ENCODE results near the gene SYNE1. TPM values are rescaled to one million over a fixed set of nuclear protein-coding genes. Genes with fewer than 3 reads are reported as not detected.
"Not testable (repeated sequence)": the region's sequence is repeated elsewhere in the genome, so short reads cannot be mapped to it uniquely, and the experiment has no call there.

SYNE1 gene, protein sequence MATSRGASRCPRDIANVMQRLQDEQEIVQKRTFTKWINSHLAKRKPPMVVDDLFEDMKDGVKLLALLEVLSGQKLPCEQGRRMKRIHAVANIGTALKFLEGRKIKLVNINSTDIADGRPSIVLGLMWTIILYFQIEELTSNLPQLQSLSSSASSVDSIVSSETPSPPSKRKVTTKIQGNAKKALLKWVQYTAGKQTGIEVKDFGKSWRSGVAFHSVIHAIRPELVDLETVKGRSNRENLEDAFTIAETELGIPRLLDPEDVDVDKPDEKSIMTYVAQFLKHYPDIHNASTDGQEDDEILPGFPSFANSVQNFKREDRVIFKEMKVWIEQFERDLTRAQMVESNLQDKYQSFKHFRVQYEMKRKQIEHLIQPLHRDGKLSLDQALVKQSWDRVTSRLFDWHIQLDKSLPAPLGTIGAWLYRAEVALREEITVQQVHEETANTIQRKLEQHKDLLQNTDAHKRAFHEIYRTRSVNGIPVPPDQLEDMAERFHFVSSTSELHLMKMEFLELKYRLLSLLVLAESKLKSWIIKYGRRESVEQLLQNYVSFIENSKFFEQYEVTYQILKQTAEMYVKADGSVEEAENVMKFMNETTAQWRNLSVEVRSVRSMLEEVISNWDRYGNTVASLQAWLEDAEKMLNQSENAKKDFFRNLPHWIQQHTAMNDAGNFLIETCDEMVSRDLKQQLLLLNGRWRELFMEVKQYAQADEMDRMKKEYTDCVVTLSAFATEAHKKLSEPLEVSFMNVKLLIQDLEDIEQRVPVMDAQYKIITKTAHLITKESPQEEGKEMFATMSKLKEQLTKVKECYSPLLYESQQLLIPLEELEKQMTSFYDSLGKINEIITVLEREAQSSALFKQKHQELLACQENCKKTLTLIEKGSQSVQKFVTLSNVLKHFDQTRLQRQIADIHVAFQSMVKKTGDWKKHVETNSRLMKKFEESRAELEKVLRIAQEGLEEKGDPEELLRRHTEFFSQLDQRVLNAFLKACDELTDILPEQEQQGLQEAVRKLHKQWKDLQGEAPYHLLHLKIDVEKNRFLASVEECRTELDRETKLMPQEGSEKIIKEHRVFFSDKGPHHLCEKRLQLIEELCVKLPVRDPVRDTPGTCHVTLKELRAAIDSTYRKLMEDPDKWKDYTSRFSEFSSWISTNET (N-terminal part only)
- total RNA-seq: 39.1 and 195 TPM in 2 replicates

DNA sequence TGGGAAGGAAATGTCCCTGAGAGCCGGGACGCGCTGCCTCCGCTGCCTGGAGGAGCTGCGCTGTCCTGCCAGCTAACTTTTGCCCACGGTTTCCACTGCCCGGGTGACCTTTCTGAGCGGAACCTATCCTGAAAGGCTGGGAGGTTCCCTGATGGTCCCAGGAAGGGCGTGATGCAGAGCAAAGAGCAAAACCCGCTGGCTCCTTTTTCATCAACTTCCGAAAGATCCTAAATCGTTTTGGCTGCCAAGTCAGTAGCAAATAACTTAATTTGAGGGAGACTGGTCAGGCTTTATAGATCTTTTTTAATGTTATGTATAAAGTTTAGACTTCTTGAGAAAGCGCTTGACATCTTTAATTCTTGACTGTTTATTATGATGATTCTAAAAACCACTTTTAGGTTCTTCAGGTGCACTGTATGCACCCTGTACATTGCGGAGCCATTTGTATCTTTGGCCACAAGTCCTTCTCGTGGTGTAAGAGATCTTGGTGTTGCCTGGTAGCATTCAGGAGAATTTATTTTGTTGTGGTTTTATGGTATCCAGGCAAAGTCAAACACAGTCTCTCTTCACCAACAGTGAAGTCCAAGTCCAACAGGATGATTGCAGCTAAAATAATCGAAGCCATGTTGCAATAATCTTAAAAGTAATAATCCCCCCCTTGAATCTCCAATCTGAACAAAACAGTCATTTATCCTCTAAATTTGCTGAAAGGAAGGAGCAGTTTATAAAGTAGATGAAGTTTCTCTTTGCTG, at the start of gene SYNE1:
Gene SYNE1, minus strand, starts transcription at position 67 of the 752 bp plus-strand sequence. CDS start 9,031 bp downstream, outside the sequence.
- DNase-seq (ENCODE audit: low read depth): peak; percentile 21

DNA sequence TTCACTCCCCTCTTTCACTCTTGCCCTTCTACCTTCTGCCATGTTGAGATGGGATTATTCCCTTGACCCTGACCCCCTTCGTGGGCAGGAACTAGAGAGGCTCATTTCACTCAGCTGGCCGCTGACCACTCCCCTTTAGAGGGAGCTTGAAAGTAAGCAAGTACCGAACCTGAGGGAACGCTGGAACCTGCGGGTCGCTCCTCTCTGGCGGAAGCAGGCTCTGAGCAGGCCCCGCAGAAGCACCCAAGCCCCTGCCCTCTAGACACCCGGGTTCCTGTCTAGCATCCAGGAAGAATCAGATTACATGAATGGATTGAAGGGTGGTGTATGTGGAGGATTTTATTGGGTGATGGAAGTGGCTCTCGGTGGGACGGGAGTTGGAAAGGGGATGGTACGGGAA, 48.7 kb upstream of the SYNE1 start:
- DNase-seq (ENCODE audit: low read depth): no peak

DNA sequence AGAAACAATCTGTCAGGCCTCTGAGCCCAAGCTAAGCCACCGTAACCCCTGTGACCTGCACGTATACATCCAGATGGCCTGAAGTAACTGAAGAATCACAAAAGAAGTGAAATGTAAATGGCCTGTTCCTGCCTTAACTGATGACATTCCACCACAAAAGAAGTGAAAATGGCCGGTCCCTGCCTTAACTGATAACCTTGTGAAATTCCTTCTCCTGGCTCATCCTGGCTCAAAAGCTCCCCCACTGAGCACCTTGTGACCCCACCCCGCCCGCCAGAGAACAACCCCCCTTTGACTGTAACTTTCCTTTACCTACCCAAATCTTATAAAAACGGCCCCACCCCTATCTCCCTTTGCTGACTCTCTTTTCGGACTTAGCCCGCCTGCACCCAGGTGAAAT, 45.8 kb upstream of the SYNE1 start:
- not testable (repeated sequence) for DNase-seq (ENCODE audit: low read depth)

DNA sequence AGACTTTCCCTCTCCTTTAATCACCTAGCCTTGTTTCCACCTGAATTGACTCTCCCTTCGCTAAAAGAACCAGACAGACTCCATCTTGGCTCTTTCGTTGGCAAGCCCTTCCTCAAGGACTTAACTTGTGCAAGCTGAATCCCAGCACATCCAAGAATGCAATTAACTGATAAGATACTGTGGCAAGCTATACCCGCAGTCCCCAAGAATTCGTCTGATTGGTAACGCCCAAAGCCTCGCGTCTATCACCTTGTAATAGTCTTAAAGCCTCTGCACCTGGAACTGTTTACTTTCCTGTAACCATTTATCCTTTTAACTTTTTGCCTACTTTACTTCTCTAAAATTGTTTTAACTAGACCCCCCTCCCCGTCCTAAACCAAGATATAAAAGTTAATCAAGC, 45.0 kb upstream of the SYNE1 start:
- DNase-seq (ENCODE audit: low read depth): no peak

DNA sequence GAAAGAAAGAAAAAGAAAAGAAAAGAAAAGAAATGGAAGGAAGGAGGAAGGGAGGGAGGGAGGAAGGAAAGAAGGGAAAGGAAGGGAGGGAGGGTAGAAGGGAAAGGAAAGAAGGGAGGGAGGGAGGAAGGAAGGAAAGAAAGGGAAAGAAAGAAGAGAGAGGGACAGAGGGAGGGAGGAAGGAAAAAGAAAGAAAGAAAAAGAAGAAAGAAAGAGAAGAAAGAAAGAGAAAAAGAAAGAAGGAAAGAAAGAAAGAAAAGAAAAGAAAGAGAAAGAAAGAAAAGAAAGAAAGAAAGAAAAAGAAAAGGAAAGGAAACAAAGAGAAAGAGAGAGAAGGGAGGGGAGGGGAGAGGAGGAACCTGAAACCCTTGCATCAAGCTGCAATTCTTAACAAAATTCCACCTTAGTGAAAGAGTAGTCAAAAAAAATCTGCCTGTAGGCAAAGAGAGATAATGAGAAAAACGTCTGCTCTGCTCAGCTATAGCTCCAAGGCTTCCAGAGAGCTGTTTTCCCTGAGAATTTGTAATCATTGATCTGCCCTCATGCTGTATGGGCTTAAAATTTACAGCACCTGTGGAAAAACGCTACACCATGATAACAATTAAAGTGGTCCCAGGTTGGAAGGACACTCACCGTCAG, 43.8 kb upstream of the SYNE1 start:
- no peak for DNase-seq (ENCODE audit: low read depth)

DNA sequence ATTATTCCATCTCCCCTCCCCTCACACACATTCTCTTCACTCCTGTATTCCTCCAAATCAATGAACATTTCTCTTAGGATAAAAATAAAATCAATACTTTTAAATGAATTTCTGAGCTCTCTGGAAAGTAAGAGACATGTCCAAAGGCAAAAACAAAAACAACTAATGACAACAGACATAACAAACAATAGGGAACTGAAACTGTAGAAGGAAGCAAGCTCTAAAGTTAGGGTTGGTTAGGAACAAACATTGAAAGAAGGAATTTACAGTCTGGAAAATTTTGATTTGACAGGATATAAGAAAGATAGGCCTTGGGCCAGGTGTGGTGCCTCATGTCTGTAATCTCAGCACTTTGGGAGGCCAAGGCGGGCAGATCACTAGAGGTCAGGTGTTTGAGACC, 43.0 kb upstream of the SYNE1 start:
- no peak for DNase-seq (ENCODE audit: low read depth)

DNA sequence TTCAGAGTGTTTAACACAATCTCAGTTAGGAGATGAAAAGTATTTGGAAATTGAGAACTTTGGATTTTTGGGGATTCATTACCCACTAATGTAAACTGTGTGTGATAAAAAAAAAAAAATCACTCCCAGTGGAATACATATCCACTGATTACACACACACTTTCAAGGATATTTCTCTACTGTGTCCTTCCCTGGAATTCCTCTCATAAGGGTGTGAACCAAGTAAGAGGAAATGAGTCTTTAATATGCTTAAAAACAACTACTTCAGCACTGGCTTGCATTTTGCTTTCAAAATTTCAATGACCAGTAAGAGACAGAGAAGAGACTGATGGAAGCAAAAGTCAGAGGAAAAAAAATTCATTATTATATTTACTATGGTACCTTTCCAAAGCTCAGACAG, 36.1 kb upstream of the SYNE1 start:
- no peak for DNase-seq (ENCODE audit: low read depth)

DNA sequence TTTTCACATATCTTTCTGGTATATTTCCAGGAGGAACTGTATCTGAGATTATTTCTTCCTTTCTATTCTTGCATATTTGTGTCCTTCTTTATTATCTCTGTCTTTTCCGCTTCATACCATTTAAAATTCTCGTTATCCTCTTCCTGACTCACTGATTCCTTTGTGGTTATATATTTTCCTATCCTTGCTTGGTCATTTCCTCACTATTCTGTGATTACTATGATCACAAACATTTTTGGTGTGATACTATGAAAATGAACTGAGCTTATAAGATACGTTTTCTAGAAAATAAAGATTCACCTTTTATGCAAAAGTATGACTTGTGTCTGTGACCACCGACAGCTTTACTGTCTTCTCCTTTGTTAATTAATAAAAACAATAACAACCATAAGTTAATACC, 34.0 kb upstream of the SYNE1 start:
- no peak for DNase-seq (ENCODE audit: low read depth)

DNA sequence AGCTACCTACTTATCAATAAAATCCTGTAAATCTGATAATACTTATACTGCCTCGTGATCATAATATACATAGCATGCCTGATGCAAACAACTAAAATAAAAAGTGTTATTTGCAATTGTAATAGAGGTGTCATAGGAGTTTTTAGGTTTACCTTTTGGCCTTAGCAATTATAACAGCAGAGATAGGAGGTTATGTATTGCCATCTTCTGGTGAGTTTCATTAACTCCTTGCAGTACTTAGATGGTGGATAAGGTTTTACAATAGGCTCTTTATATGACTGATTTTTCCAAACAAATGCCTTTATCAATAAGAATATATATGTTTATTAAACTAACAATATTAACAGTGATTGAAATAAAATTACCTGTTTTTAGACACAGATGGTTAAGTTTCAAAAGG, 32.7 kb upstream of the SYNE1 start:
- DNase-seq (ENCODE audit: low read depth): peak; percentile 57

DNA sequence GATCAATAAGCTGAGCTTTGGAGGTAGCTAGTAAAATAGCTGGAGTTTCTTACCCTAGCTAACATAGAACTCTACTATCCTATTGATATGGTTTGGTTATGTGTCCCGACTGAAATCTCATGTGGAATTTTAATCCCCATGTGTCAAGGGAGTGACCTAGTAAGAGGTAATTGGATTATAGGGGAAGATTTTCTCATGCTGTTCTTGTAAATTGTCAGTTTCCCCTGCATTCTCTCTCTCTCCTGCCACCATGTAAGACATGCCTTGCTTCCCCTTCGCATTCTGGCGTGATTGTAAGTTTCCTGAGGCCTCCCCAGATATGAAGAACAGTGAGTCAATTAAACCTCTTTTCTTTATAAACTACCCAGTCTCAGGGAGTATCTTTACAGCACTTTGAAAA, 24.6 kb upstream of the SYNE1 start:
- no peak for DNase-seq (ENCODE audit: low read depth)

DNA sequence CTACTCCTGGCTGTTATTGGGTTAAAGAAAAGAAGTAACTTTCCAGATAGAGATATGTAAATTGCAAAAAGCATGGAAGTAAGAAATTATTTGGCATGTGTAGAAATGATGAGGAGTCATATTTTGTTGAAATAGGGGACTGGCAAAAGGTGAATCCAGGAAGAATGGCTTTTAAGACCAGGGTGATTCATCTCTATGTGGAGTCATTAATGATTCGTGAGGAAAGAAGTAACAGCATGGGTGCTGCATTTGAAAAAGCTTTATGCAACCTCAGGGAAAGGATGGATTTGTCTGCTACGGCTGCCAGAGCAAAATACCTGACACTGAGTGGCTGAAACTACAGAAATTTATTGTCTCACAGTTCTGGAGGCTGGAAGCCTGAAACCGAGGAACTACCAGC, 14.8 kb upstream of the SYNE1 start:
- peak; percentile 70 for DNase-seq (ENCODE audit: low read depth)

DNA sequence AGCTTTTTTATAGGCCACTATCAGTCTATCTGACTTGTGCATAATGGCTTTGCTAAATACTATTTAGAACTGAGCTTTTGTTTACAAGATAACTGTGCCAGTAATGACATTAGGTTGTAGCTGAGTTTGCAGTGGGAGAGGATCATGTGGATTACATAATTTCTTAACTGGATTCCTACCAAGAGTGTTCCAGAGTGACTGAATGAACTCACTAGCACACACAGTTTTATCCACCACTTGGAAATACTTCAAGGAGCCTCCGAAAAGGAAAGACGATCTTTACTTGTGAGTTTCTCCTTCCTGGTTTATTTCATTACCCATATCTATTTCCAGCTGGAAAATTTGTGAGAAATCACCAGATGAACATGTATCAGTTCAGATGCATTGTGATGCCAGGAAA, 10.9 kb upstream of the SYNE1 start:
- DNase-seq (ENCODE audit: low read depth): no peak

DNA sequence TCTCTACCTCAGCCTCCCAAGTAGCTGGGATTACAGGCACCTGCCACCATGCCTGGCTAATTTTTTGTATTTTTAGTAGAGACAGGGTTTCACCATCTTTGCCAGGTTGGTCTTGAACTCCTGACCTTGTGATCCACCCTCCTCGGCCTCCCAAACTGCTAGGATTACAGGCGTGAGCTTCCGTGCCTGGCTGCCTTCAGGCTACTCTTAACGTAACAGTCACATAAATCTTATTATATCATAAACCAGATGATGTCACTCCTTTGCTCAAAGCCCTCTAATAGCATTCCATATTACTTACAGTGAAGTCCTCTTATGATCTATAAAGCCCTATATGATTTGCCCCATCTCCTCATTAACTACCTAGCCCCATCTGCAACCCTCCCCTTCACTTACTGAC, 9.6 kb upstream of the SYNE1 start:
- DNase-seq (ENCODE audit: low read depth): not testable (repeated sequence)

DNA sequence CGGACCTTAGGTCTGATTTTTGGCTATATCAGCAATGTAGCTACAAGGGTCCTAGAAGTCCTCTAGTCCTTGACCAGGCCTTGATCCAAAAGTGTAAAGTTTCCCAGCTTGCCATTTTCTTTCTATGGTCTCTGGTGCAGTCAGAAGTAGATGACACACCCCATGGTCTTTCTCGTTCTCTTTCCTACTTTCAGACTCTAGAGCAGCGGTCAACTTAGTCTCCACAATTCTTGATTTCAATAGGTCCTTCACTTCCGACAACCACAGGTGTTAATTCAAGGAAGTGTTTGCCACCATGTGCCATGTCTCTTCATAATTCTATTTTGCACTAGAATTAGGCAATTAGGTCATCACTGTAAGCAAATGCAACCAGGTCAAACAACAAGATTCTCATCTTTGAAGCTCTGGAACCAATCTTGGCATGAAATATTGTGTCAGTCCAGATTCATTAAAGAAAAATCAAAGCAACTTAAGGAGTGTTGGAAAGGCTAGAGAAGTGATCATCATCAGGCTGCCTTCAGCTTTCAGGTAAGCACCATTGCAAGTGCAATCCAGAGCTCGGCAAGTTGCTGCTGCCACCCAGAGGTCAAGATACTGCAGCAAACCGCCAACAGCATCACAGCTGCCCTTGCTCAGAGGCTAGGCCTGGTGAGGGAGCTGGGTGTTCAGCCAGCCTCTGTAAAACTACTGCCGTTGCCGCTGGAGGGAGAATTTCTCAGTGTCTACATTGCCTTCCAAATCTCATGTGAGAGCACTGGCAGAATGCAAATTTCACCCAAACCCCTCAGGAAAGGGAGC, 5.6 kb upstream of the SYNE1 start:
- DNase-seq (ENCODE audit: low read depth): peak; percentile 64

DNA sequence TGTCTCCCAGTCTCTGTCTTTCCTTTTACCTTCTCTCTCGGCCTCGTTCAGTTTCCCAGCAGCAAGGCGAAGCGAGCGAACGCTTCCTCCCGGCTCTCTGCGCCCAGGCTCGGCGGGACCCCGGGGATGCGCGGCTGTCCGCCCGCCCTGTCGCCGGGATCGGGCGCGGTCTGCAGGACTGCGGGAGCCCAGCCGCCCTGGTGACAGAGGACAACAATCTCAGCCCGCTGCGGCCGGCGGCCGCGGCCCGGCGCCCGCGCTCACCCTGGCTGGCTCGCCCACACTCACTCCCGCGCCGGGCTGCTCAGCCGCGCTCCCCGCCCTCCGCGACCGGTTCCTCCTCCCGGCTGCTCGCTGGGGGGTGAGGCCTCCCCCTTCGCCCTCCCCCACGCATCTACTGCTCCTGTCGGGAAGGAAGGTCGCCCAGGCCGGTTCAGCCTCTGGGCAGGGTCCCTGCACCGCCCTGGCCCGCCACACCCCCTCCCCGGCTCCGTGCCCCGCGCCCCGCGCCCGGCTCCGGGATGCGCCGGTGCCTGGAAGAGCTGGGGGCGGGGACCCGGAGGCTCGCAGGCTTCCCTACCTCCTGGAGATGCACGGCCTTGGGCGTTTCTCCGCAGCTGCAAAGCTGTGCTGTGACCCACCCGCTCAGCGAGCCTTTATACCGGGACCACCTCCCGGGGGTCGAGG, 410 bp downstream of the SYNE1 start:
- DNase-seq (ENCODE audit: low read depth): no peak

DNA sequence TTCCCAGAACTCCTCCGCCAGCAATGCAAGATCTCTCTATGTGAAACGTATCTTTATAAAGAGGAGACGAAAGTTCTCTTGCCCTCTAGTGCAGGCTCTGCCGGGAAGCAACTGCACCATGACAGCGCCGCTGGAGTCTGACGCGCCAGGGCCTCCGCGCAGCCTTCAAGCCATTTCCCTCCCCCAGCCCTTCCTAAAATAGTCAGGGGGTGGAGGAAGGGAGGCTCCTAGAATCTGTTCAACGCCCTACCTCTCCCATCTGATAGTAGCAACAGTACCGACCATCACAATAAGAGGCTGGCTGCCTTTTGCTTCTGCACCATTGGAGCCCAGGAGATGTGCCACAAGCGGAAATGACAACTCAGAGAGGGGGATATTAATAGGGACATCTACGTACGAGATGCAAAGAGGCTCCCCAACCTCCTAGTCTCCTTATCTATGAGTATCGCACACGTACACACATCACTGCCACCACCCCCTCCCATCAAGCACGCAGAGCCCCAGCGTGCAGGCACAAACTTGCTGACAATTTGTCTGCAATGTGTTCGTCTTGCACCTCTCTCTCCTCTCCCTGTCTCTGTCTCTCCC, 1.0 kb downstream of the SYNE1 start:
- no peak for DNase-seq (ENCODE audit: low read depth)

DNA sequence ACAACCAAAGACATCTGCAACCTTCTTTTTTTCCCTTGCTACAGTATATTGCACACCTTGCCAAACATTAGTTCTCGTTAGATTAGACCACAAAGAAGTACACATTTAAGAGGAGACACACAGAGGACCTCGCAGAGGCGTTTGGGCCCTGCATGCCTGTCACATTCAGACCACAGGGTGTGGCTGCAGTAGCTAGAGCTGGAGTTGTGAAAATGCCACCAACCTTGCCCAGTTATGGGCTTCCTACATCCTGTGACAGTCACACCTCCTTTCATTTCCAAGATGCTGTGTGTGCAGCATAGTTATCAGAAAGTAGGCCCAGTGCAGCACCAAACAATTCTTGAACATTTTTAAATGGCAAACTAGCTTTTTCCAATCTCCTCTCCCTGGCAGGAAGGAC, 2.4 kb downstream of the SYNE1 start:
- no peak for DNase-seq (ENCODE audit: low read depth)

DNA sequence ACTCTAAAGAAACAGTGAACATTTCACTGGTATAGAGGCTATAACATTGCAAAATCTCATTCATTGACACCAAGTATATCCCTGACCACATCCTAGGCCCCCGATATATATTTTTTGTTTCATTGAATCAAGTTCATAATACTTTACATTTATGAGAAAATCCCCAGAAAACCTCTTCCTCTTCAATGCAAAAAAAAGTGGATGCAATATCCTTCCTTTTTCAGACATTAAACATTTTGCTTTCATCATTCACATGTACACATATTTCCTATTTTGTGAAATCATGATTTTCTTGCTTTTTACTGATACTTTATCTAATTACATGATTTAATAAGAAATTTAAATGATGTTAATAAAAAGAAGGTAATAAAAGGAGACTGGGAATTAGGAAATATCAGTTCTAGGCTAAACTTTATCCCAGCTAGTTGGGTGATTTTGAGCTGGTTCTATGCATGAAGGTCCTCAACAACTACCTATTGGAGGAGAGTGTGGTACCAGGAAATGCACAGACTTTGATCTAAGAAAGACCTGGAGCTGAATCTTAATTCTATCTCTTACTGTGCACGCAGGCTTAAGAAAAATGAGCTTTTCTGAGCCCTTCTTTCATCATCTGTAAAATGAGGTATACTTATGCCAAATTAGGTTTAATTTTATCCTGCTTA, 4.9 kb downstream of the SYNE1 start:
- DNase-seq (ENCODE audit: low read depth): no peak

DNA sequence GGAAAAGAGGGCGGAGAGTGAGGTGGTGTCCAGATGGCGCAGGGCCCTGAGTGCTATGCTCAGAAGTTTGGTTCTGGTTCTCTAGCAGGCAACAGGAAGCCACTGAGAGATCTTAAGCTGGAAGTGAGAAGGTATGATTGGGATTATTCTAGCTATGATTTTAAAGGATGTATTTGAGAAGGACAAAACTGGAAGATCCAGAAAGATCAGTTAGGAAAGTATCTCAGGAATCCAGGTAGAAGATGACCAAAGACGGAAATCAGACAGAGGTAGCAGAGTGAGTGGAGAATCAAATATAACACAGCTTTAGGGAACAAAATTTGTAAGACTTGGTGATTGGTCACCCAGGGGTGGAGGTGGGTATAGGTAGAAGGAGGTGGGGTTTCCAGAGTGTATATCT, 5.8 kb downstream of the SYNE1 start:
- no peak for DNase-seq (ENCODE audit: low read depth)
